ENCODE measurements around the gene BPIFA1. TPM values are rescaled to one million over a fixed set of nuclear protein-coding genes. Genes with fewer than 3 reads are reported as not detected.

The BPIFA1 gene
- total RNA-seq, 1 experiment from 2014 or later: not detected

- H3K4me3 ChIP-seq (ENCODE audit: low read length): no peak overlapping the region
- no peaks in the 10 kb centered on the region for H3K9me2 ChIP-seq (replicated peaks; ENCODE audit: insufficient read depth, low read length)
- DNase-seq: no peak
- H3K9me3 ChIP-seq (ENCODE audit: low read length): no peaks in the 10 kb centered on the region
- H3K4me2 ChIP-seq (ENCODE audit: low read depth, low read length, poor library complexity, severe bottlenecking): no peak overlapping the region
- H3K79me2 ChIP-seq (ENCODE audit: low read length): no peaks in the 10 kb centered on the region
- H2AFZ ChIP-seq (ENCODE audit: low read length): no peak overlapping the region
- no peaks in the 10 kb centered on the region for H3K4me1 ChIP-seq (ENCODE audit: low read length)
- H3K9ac ChIP-seq (ENCODE audit: low read length): no peak overlapping the region
- no peaks in the 10 kb centered on the region for H3K36me3 ChIP-seq (ENCODE audit: insufficient read depth, low read length)
- no peaks in the 10 kb centered on the region for H3K27me3 ChIP-seq (ENCODE audit: low read length)
- H3K27ac ChIP-seq (ENCODE audit: low read length): no peak overlapping the region
- H4K20me1 ChIP-seq (ENCODE audit: insufficient read depth, low read depth, low read length): no peaks in the 10 kb centered on the region
These were observed 32.4 kb upstream of the BPIFA1 start for GRCh38 chr20:33203444-33203843.

DNA sequence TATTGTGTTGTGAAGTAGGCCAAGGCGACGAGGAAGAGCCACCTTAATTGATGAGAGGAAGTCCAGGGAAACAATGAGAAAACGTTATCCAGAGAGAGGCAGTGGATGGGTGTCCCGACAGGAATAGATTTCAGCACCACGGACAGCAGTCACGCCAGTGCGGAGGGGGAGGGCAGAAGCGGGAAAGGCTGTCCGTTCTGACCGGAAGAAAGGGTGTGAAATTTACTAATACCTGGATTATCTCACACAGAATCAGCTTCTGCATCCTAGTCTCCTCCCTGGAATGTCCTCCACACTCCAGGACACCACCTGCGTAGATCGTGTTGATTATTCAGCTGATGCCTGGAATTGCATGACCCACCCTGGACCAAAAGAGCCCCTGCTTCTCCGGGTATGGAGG lies 26.0 kb upstream of the BPIFA1 start:
- Histone ChIP-seq H3K79me2 (ENCODE audit: low read length) (no peaks in the 10 kb centered on the region), H3K4me2 (ENCODE audit: low read depth, low read length, poor library complexity, severe bottlenecking) (no peak overlapping the region), H3K4me3 (ENCODE audit: low read length) (no peak overlapping the region), H3K27ac (ENCODE audit: low read length) (no peak overlapping the region), H3K9me2 (replicated peaks; ENCODE audit: insufficient read depth, low read length) (no peaks in the 10 kb centered on the region), H4K20me1 (ENCODE audit: insufficient read depth, low read depth, low read length) (no peaks in the 10 kb centered on the region), H3K9ac (ENCODE audit: low read length) (no peak overlapping the region), H3K4me1 (ENCODE audit: low read length) (no peaks in the 10 kb centered on the region), H3K27me3 (ENCODE audit: low read length) (no peaks in the 10 kb centered on the region), H2AFZ (ENCODE audit: low read length) (no peak overlapping the region), H3K36me3 (ENCODE audit: insufficient read depth, low read length) (no peaks in the 10 kb centered on the region), H3K9me3 (ENCODE audit: low read length) (no peaks in the 10 kb centered on the region)
- peak; percentile 66 for DNase-seq

DNA sequence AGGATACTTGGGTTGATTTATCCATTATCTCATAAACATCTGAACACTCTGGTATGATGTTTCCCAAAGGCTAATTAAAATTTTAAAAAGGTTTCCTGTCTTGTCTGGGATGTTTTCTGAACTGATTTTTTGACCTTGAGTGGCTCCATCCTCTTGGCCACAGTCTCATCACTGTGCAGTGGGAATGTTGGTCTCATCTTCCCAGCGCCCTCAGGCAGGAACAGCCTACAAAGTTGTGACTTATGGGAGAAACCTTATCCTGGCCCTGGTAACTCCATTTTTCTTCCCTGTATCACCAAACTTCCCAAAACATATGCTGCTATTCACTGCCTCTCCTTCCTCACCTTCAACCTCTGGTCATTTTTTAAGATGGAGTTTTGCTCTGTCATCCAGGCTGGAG lies 25.4 kb upstream of the BPIFA1 start:
- no peak overlapping the region for H2AFZ ChIP-seq (ENCODE audit: low read length)
- no peak overlapping the region for H3K4me2 ChIP-seq (ENCODE audit: low read depth, low read length, poor library complexity, severe bottlenecking)
- no peaks in the 10 kb centered on the region for H4K20me1 ChIP-seq (ENCODE audit: insufficient read depth, low read depth, low read length)
- no peak for DNase-seq
- no peaks in the 10 kb centered on the region for H3K79me2 ChIP-seq (ENCODE audit: low read length)
- no peak overlapping the region for H3K9ac ChIP-seq (ENCODE audit: low read length)
- no peaks in the 10 kb centered on the region for H3K27me3 ChIP-seq (ENCODE audit: low read length)
- no peaks in the 10 kb centered on the region for H3K36me3 ChIP-seq (ENCODE audit: insufficient read depth, low read length)
- no peak overlapping the region for H3K27ac ChIP-seq (ENCODE audit: low read length)
- no peak overlapping the region for H3K4me3 ChIP-seq (ENCODE audit: low read length)
- no peaks in the 10 kb centered on the region for H3K9me3 ChIP-seq (ENCODE audit: low read length)
- no peaks in the 10 kb centered on the region for H3K4me1 ChIP-seq (ENCODE audit: low read length)
- no peaks in the 10 kb centered on the region for H3K9me2 ChIP-seq (replicated peaks; ENCODE audit: insufficient read depth, low read length)

DNA sequence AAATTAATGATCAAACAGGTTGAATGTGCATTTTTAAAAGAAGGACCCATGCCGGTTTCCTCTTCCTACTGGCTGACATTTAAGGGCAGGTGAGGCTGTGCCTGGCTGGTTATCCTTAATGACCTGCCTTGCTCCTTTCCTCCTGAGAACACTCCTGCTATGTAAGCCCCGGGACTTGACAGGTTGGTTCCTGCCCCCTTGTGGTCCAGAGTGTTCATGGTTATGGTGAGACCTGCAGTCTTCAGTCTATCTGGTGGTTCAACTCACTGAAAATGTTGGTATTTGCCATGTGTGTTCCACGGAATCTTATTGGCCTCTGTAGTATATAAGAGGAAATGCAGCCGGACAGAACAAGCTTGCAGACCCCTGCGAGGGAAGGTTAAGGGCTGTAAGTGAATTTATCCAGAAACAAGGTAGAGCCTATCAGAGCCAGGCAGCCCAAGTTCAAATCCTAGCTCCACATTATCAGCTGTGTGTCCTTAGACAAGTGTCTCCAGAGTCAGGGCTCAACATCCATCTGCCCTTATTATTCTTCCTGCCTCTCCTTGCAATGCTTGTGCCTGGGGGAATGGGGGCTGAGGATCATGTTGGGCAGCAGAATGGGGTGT lies 23.9 kb upstream of the BPIFA1 start:
- no peak overlapping the region for H3K4me2 ChIP-seq (ENCODE audit: low read depth, low read length, poor library complexity, severe bottlenecking)
- no peaks in the 10 kb centered on the region for H3K27me3 ChIP-seq (ENCODE audit: low read length)
- no peak overlapping the region for H2AFZ ChIP-seq (ENCODE audit: low read length)
- peak; percentile 84 for DNase-seq
- no peak overlapping the region for H3K27ac ChIP-seq (ENCODE audit: low read length)
- no peaks in the 10 kb centered on the region for H4K20me1 ChIP-seq (ENCODE audit: insufficient read depth, low read depth, low read length)
- H3K4me3 ChIP-seq (ENCODE audit: low read length): no peak overlapping the region
- H3K79me2 ChIP-seq (ENCODE audit: low read length): no peaks in the 10 kb centered on the region
- no peak overlapping the region for H3K9ac ChIP-seq (ENCODE audit: low read length)
- H3K9me3 ChIP-seq (ENCODE audit: low read length): no peaks in the 10 kb centered on the region
- no peaks in the 10 kb centered on the region for H3K4me1 ChIP-seq (ENCODE audit: low read length)
- H3K36me3 ChIP-seq (ENCODE audit: insufficient read depth, low read length): no peaks in the 10 kb centered on the region
- no peaks in the 10 kb centered on the region for H3K9me2 ChIP-seq (replicated peaks; ENCODE audit: insufficient read depth, low read length)

- Histone ChIP-seq H3K4me1 (ENCODE audit: low read length) (no peaks in the 10 kb centered on the region), H3K9me3 (ENCODE audit: low read length) (no peaks in the 10 kb centered on the region), H3K9ac (ENCODE audit: low read length) (no peak within 1 kb of the TSS), H2AFZ (ENCODE audit: low read length) (no peak within 1 kb of the TSS), H3K4me2 (ENCODE audit: low read depth, low read length, poor library complexity, severe bottlenecking) (no peak within 1 kb of the TSS), H3K9me2 (replicated peaks; ENCODE audit: insufficient read depth, low read length) (no peaks in the 10 kb centered on the region), H3K79me2 (ENCODE audit: low read length) (no peaks in the 10 kb centered on the region), H3K27me3 (ENCODE audit: low read length) (no peaks in the 10 kb centered on the region), H3K4me3 (ENCODE audit: low read length) (no peak within 1 kb of the TSS), H4K20me1 (ENCODE audit: insufficient read depth, low read depth, low read length) (no peaks in the 10 kb centered on the region), H3K36me3 (ENCODE audit: insufficient read depth, low read length) (no peaks in the 10 kb centered on the region), H3K27ac (ENCODE audit: low read length) (no peak within 1 kb of the TSS)
- DNase-seq: no peak
These were observed 18.7 kb upstream of the BPIFA1 start, which contains the start of gene BPIFA3 for GRCh38 chr20:33217052-33217451. BPIFA3 (plus strand) TSS chr20:33217352; CDS start chr20:33217537, 185 bp downstream.

DNA sequence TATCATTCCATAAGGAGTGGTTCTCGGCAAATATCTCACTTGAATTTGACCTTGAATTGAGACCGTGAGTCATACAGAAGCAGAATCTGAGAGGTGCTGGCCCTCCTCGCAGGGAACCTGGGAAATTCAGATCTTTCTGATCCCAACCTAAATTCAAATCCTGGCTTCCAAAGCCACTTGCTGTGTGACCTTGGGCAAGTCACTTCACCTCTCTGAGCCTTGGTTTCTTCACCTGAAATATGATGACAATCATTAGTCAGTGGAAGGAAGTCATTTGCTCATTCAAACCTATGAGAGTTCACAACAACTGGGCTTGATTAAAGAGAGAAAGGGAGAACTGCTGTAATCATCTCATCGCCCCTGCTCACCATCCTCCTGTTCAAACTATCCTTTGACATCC lies 11.4 kb upstream of the BPIFA1 start:
- no peak overlapping the region for H3K27ac ChIP-seq (ENCODE audit: low read length)
- no peak overlapping the region for H3K4me2 ChIP-seq (ENCODE audit: low read depth, low read length, poor library complexity, severe bottlenecking)
- H3K79me2 ChIP-seq (ENCODE audit: low read length): no peaks in the 10 kb centered on the region
- no peaks in the 10 kb centered on the region for H3K9me3 ChIP-seq (ENCODE audit: low read length)
- no peak for DNase-seq
- H3K27me3 ChIP-seq (ENCODE audit: low read length): no peaks in the 10 kb centered on the region
- H3K9ac ChIP-seq (ENCODE audit: low read length): no peak overlapping the region
- no peak overlapping the region for H2AFZ ChIP-seq (ENCODE audit: low read length)
- no peaks in the 10 kb centered on the region for H4K20me1 ChIP-seq (ENCODE audit: insufficient read depth, low read depth, low read length)
- no peak overlapping the region for H3K4me3 ChIP-seq (ENCODE audit: low read length)
- no peaks in the 10 kb centered on the region for H3K9me2 ChIP-seq (replicated peaks; ENCODE audit: insufficient read depth, low read length)
- H3K36me3 ChIP-seq (ENCODE audit: insufficient read depth, low read length): no peaks in the 10 kb centered on the region
- H3K4me1 ChIP-seq (ENCODE audit: low read length): no peaks in the 10 kb centered on the region

DNA sequence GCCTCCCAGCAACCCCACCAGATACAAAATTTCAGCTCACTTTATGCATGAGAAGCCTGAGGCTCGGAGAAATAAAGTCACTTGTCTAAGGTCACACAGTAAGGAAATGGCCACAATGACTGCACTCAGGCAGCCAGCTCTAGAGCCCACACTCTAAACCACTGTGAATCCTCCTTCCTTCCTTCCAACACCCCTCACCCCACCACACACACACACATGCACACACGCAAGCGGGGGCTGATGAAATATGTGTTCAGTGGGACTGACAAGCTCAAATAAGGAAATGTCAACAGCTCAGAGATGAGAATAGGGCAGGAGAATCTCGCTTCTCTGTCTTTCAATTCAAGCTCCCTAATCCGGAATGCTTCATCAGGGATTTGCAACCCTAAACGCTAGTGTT lies 6.0 kb upstream of the BPIFA1 start:
- Histone ChIP-seq H3K9me2 (replicated peaks; ENCODE audit: insufficient read depth, low read length) (no peaks in the 10 kb centered on the region), H3K36me3 (ENCODE audit: insufficient read depth, low read length) (no peaks in the 10 kb centered on the region), H3K27ac (ENCODE audit: low read length) (no peak overlapping the region), H3K4me3 (ENCODE audit: low read length) (no peak overlapping the region), H3K79me2 (ENCODE audit: low read length) (no peaks in the 10 kb centered on the region), H3K4me1 (ENCODE audit: low read length) (no peaks in the 10 kb centered on the region), H3K9ac (ENCODE audit: low read length) (no peak overlapping the region), H3K4me2 (ENCODE audit: low read depth, low read length, poor library complexity, severe bottlenecking) (no peak overlapping the region), H3K27me3 (ENCODE audit: low read length) (no peaks in the 10 kb centered on the region), H4K20me1 (ENCODE audit: insufficient read depth, low read depth, low read length) (no peaks in the 10 kb centered on the region), H2AFZ (ENCODE audit: low read length) (no peak overlapping the region), H3K9me3 (ENCODE audit: low read length) (no peaks in the 10 kb centered on the region)
- no peak for DNase-seq

DNA sequence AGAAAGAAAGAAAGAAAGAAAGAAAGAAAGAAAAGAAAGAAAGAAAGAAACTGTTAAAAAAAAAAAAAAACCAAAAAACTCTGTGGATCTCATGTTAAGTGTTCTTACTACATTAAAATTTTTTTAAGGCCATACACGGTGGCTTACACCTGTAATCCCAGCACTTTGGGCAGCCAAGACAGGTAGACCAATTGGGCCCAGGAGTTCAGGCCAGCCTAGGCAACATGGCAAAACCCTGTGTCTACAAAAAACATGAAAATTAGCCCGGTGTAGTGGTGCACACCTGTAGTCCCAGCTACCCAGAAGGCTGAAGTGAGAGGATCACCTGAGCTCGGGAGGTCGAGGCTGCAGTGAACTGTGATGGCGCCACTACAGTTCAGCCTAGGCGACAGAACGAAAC lies 4.6 kb upstream of the BPIFA1 start:
- no peaks in the 10 kb centered on the region for H3K4me1 ChIP-seq (ENCODE audit: low read length)
- H3K27me3 ChIP-seq (ENCODE audit: low read length): no peaks in the 10 kb centered on the region
- no peaks in the 10 kb centered on the region for H3K36me3 ChIP-seq (ENCODE audit: insufficient read depth, low read length)

More for the DNA sequence above, 4.6 kb upstream of the BPIFA1 start:
- Histone ChIP-seq H4K20me1 (ENCODE audit: insufficient read depth, low read depth, low read length) (no peaks in the 10 kb centered on the region), H3K9me2 (replicated peaks; ENCODE audit: insufficient read depth, low read length) (no peaks in the 10 kb centered on the region), H2AFZ (ENCODE audit: low read length) (no peak overlapping the region), H3K4me3 (ENCODE audit: low read length) (no peak overlapping the region), H3K27ac (ENCODE audit: low read length) (no peak overlapping the region), H3K4me2 (ENCODE audit: low read depth, low read length, poor library complexity, severe bottlenecking) (no peak overlapping the region), H3K9ac (ENCODE audit: low read length) (no peak overlapping the region), H3K9me3 (ENCODE audit: low read length) (no peaks in the 10 kb centered on the region), H3K79me2 (ENCODE audit: low read length) (no peaks in the 10 kb centered on the region)
- no peak for DNase-seq

Data from Karpas-422 (cell line).